ENCODE results near the gene TRIM52.
"Not testable (repeated sequence)": the region's sequence is repeated elsewhere in the genome, so short reads cannot be mapped to it uniquely, and the experiment has no call there.

Gene TRIM52

GRCh38 chr5:181212080-181212479 is 48.9 kb downstream of the TRIM52 start:
- DNase-seq = no peak

GRCh38 chr5:181211208-181211607 is 49.7 kb downstream of the TRIM52 start:
- DNase-seq = no peak

GRCh38 chr5:181210698-181211097 is 50.2 kb downstream of the TRIM52 start:
- DNase-seq = not testable (repeated sequence)

- not testable (repeated sequence) for DNase-seq
These were observed 50.8 kb downstream of the TRIM52 start for GRCh38 chr5:181210148-181210547.

GRCh38 chr5:181209006-181209405 is 51.9 kb downstream of the TRIM52 start:
- DNase-seq = not testable (repeated sequence)

- DNase-seq = no peak
These were observed 53.0 kb downstream of the TRIM52 start for GRCh38 chr5:181207960-181208253.

GRCh38 chr5:181207214-181207959 is 53.6 kb downstream of the TRIM52 start:
- DNase-seq = no peak

GRCh38 chr5:181205761-181206649 is 54.9 kb downstream of the TRIM52 start:
- no peak for DNase-seq
